Sciatic nerve (tissue), 2 donors: ENCODE data around the gene GSTT2. TPM values are rescaled to one million over a fixed set of nuclear protein-coding genes. Genes with fewer than 3 reads are reported as not detected.
A peak's percentile ranks its signal among the peaks of the same experiment; 100 is the strongest.
"Not testable (repeated sequence)": the region's sequence is repeated elsewhere in the genome, so short reads cannot be mapped to it uniquely, and the experiment has no call there.

Experiments used
- ATAC-seq: fragments of 200-7000 bp; cut with Tn5 transposase; one replicate; pipeline ENCODE4 v1.9.1; 2020; ENCODE audit warnings: mild to moderate bottlenecking, moderate library complexity
- DNase-seq: peaks from one replicate; pipeline ENCODE4 v3.0.0-alpha.2; 2020; ENCODE audit warnings: low spot score
- intact Hi-C: fragments of 100-400 bp; cut with DNase I; formaldehyde crosslinking; loops from one replicate; pipeline ENCODE4 v1.14.2; 2022
- total RNA-seq: library from RNA; stranded (reverse); fragmentation: NEBNext Ultra II Directional; extraction: Animal tissue kit (Norgen Biotek cat#: 25700); gene quantifications from one replicate; pipeline ENCODE4 v1.2.1, GENCODE V29; 2021
- donor health status: DM: no; HTN: no; CAD: no.
- donor health status: DM: no; HTN: no; CAD: no.

Gene GSTT2
- not detected for total RNA-seq

DNA sequence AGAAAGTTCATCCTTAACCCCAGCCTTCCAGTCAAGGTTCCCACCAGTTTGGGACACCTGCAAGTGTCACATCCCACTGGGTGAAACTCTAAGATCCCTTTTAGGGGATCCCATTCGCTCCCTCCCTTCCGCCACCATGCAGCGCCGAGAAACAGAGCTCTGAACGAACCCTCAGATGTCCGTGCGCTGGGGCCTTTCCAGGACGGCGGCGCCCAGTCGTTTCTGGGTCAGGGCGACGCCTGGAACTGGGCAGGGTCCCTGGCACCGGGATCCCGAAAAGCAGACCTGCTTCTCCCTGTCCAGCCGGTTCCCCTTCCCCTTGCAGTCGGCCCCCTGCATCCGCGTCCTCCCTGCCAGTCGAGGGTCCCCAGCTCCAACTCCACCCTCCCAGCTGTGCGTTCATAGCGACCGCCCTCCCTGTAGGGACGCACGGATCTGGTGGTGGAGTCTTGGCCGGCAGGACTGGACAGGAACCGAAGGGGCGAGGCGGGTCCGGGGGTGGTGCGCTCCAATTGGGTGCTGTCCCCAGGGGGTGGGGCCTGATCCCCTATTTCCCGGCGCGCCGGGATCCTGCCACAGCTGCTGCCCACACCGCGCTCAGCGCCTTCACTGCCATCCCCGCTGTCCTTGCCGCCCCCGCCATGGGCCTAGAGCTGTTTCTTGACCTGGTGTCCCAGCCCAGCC is at the start of gene GSTT2:
Gene GSTT2 (plus strand): TSS at position 578 of the 684 bp plus-strand sequence.
- ATAC-seq: peak; percentile 84
- intact Hi-C loops, DNase-seq: not testable (repeated sequence)

DNA sequence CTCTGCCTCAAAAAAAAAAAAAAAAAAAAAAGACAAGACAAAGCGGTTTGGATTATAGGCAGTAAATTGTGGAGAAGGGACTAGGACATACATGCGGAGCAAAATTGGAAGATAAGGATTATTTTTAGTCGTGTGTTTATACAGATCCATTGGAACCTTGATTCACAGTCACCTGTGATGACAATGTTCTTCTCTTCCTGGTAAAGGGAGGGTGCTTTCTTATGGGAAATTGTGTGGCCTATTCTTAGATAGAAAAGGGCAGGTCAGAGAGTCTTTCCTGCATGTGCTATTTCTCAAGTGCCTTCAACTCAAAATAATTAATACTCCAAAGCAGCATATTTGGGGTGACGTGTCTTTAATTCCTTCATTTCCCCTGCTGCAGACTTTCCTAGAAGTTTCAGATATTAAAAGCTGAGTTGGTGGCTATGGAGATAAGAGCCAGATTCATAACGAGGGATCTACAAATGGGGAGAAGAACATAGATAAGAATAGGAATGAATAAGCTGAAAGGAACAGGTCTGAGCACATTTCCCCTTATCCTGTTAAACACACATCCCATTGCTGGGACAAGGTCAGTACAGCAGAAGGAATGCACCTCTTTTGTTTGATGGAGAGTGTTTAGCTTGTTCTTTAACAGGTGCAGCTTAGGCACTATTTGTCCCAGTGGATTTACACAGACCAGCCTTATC is 41.5 kb upstream of the GSTT2 start:
- no peak for ATAC-seq
- intact Hi-C loops: loop anchor here (2.0 kb wide), 1 partner anchor 68 kb away; no protein-coding TSS in a partner anchor
- no peak for DNase-seq

DNA sequence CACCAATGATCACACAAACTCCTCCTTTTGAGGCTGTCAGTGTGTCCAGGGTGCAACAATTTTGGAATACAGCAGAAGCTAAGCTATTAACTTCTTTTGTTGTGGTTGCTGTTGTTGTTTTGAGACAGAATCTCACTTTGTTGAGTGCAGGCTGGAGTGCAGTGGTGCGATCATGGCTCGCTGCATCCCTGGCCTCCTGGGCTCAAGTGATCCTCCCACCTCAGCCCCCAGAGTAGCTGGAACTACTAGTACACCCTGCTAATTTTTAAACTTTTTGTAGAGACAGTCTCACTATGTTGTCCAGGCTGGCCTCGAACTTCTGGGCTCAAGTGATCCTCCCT is 40.9 kb upstream of the GSTT2 start:
- intact Hi-C loops: loop anchor here (2.0 kb wide), 1 partner anchor 68 kb away; no protein-coding TSS in a partner anchor
- no peak for DNase-seq

DNA sequence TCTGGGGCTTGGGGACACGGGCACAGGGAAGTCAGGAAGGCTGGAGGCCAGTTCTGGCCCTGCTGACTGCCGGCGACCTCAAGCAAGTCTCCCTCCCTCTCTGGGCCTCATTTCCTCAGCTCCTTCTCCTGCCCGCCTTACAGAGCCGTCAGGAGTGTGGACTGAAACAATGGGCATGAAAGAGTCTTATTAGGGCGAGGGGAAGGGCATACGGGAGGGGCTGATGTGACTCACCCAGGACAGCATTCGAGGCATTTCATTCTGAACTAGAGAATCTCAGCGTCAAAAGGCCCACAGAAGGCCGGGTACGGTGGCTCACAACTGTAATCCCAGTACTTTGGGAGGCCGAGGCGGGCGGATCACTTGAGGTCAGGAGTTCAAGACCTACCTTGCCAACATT is 39.8 kb upstream of the GSTT2 start:
- ATAC-seq, DNase-seq, intact Hi-C loops: not testable (repeated sequence)

More for the DNA sequence above, 40.9 kb upstream of the GSTT2 start:
- ATAC-seq: no peak

DNA sequence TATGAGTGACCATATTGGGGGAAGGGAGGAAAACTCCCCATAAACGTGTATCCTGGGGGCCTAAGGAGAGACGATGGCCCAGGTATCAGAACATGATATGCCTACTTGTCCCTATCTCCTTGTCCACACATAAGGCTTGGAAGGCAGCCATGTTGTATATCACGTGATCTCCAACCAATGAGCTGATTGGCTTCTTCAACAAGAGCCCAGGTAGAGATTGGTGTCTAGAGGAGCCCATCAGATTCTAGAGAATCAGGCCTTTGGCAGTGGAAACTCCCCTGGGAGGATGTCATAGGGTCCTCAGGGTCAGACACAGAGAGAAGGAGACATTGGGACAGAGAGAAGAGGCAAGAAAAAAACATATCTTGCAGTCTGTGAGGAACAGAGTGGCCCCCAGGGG is 32.5 kb upstream of the GSTT2 start:
- ATAC-seq, intact Hi-C loops, DNase-seq: not testable (repeated sequence)

DNA sequence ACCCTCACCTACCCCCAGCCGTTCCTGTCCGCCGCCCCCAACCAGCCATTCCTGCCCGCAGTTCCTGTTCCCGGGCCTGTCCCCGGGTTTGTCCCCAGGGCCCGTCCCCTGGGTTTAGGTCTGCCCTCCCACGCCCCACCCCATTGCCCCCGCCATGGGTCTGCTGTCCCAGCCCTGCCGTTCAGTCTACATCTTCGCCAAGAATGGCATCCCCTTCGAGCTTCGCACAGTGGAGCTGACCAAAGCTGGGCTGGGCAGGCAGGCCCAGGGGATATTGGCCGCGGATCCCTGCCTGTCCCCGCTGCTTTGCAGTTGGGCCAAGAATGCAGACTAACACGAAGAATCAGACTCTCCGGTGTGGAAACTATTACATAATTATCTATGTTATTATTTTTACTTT is 30.2 kb upstream of the GSTT2 start:
- intact Hi-C loops, DNase-seq, ATAC-seq: not testable (repeated sequence)

DNA sequence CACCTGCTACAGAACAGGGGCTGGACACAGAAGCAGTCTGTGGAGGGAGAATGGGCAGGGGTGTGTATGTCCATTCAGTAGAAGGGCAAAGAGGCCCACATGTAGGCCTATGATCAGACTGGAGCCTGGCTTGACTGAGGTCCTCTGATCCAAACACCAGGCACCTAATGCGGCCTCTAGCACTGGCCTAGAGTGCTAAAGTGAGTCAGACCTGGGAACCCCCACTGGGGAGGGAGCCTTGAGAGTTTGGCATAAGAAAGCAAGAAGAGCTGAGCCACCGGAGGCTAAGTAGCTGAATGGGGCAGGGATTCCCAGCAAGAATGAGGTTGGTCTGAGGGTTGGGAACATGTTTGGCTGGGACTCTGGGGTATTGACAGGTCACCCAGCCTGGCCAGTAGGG is 28.6 kb upstream of the GSTT2 start:
- intact Hi-C loops, ATAC-seq, DNase-seq: not testable (repeated sequence)

DNA sequence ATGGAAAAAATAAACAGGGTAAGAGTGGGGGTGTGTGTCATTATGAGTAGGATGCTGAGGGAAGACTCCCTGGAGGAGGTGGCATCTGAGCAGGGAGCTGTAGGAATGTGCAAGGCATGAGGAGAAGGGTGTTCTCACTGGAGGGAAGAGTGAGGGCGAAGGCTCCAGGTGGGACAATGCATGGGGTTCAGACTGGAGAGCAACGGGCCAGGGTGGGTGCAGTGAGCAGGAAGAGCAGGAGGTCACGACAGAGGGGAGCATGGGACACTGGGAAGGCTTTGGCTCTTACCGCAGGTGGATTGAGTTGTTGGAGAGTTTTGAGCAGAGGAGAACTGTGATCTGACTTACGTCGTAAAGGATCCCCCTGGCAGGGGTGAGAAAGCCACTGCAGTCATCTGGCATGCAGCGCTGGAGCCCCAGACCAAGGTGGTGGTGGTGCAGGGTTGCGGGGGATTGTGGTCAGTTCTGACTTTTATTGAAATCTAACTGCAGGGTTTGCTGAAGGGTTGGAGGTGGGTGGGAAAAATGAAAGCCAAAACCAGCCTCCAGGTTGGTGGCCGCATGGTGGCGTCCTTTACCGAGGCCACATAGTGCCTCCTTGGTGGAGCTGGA is 27.0 kb upstream of the GSTT2 start:
- intact Hi-C loops, ATAC-seq, DNase-seq: not testable (repeated sequence)

DNA sequence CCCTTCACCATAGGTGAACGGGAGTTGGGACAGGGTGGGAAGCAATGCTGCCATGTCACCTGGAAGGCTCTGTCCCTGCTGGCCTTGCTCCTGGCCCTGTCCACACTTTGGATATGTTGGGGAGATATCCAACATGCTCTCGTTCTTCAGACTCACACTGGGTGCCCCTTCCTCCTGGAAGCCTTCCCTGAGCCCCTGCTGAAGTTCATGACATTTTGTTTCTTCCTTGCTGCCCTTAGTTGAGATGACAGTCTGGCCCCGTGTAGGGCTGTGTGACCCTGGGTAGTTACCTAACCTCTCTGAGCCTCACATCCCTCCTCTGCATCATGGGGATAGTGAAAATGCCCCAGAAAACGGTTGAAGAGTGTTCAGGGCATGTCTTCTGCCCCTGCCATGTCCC is 26.4 kb upstream of the GSTT2 start:
- ATAC-seq, DNase-seq, intact Hi-C loops: not testable (repeated sequence)

DNA sequence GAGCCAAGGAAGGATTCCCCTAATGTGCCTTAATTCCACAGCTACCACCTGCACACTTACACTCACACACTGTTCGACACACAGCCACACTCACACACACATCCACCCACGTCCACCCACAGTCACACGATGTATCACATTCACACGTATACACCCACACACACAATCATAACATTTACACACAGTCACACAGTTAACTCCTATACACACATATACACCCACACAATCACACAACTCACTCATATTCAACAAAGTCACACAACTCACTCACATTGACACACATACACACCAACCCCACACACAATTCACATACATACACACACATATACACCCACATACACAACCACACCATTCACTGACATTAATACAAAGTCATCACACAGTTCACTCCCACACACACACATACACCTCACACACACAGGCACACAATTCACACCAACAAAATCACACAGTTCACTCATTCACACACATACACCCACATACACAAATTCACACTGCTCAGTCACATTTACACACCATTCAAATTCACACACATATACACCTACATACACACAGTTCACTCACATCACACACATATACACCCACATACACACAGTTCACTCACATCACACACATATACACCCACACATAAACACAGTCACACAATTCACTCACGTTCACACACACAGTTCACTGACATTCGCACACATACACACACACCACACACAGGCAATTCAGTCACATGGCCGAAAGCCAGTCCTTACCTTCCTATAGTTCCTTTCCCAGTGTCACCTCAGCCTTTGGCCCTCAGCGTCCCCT is 25.5 kb upstream of the GSTT2 start:
- intact Hi-C loops, ATAC-seq, DNase-seq: not testable (repeated sequence)

DNA sequence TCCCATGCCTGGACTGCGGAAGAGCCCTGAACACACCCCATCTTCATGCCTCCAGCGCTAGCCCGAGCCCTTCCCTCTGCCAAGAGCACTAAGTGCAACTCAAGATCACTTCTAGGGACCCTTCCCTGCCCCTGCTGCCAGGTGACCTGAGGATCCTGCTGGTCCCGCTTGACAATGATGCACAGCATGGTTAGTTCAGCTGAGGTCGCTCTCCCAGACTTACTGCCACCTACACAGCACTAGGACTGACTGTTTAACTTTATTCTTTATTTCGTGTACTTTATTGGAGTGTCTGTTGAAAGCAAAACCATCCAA is 25.0 kb upstream of the GSTT2 start:
- intact Hi-C loops, ATAC-seq, DNase-seq: not testable (repeated sequence)

DNA sequence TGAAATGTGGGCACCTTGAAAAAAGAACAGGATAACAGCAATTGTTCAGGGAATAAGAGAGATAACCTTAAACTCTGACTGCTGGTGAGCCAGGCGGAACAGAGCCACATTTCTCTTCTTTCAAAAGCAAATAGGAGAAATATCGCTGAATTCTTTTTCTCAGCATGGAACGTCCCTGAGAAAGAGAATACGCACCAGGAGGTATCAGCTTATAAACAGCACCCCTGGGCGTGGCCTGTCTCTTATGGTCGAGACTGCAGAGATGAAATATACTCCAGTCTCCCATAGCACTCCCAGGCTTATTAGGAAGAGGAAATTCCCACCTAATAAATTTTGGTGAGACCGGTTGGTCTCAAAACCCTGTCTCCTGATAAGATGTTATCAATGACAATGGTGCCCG is 24.0 kb upstream of the GSTT2 start:
- ATAC-seq, DNase-seq, intact Hi-C loops: not testable (repeated sequence)

DNA sequence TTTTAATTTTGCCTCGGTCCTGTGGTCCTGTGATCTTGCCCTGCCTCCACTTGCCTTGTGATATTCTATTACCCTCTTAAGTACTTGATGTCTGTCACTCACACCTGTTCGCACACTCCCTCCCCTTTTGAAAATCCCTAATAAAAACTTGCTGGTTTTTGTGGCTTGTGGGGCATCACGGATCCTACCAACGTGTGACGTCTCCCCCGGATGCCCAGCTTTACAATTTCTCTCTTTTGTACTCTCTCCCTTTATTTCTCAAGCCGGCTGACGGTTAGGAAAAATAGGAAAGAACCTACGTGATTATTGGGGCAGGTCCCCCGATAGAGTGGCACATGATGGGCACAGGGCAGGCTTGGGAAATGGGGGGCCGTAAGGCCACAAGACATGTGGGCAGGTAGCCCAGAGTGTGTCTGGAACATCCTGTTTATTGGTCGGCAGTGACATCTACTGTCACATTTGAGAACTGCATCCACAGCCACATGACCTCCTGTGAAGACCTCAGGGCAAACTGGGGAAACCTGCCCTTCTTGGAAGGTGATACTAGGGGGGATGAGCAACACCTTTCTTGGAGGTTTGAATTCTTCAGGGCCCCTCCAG is 23.5 kb upstream of the GSTT2 start:
- intact Hi-C loops: not testable (repeated sequence)
- ATAC-seq: peak; percentile 85
- DNase-seq: peak; percentile 89

DNA sequence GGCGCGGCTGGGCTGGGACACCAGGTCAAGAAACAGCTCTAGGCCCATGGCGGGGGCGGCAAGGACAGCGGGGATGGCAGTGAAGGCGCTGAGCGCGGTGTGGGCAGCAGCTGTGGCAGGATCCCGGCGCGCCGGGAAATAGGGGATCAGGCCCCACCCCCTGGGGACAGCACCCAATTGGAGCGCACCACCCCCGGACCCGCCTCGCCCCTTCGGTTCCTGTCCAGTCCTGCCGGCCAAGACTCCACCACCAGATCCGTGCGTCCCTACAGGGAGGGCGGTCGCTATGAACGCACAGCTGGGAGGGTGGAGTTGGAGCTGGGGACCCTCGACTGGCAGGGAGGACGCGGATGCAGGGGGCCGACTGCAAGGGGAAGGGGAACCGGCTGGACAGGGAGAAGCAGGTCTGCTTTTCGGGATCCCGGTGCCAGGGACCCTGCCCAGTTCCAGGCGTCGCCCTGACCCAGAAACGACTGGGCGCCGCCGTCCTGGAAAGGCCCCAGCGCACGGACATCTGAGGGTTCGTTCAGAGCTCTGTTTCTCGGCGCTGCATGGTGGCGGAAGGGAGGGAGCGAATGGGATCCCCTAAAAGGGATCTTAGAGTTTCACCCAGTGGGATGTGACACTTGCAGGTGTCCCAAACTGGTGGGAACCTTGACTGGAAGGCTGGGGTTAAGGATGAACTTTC is 18.7 kb upstream of the GSTT2 start, which contains the start of gene GSTT2B:
Gene GSTT2B (minus strand): TSS at position 112 of the 688 bp plus-strand sequence. CDS start 64 bp downstream, at position 48.
- intact Hi-C loops, DNase-seq: not testable (repeated sequence)
- peak; percentile 76 for ATAC-seq

DNA sequence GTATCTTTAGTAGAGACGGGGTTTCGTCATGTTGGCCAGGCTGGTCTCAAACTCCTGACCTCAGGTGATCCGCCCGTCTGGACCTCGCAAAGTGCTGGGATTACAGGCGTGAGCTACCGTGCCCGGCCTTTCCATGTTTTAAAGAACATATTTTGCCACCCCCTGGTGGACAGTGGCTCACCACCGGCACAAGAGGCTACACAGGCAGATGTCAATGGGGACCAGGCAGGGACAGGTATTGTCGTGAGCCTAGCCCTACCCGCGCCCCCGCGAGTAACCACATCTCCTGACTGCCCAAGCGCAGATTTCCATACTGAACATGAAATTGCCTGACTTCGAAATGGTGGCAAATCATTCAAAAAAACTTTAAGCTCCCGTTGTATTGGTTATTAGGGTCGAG is 13.8 kb upstream of the GSTT2 start:
- peak; percentile 4 for ATAC-seq

DNA sequence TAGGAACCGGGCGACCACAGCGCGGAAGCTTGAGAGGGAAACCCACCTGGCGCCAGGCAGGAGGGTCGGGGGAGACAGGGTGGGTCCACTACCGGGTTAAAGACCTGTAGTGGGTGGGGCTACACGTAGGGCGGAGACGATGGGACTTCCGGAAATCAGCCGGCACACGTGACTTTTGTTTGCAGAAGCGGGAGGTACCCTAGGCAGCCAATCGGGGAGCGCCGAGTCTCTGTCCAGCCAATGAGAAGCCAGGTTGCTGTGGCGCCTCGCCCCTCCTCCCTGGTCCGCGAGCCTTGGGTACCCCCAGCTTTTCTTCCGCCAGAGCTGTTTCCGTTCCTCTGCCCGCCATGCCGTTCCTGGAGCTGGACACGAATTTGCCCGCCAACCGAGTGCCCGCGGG is 13.4 kb upstream of the GSTT2 start, which contains the start of gene DDTL:
Gene DDTL (plus strand): TSS at position 321 of the 400 bp plus-strand sequence. CDS start 27 bp downstream, at position 348.
- intact Hi-C loops: not testable (repeated sequence)
- ATAC-seq: peak; percentile 99

More for the DNA sequence above, 13.8 kb upstream of the GSTT2 start:
- intact Hi-C loops, DNase-seq: not testable (repeated sequence)

DNA sequence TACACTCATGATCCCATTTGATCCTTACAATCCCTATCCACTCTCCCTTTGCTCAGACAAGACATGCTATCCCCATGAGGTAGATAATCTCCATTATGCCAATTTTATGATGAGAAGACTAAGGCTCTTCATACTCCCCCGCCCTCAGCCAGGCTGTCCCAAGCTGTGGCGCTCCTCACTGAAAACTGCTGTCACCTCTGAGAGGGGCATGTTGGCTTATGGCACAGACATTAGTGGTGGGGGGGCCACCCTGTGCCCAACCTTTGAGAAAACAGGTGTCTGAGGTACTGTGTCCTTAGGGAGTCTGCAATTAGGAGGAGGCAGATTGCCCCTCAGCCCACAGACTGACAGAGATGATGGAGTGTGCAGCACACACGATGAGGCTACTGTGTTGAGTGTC is 10.9 kb upstream of the GSTT2 start:
- intact Hi-C loops: no loop called here
- no peak for DNase-seq
- ATAC-seq: no peak

More for the DNA sequence above, 13.4 kb upstream of the GSTT2 start, which contains the start of gene DDTL:
- not testable (repeated sequence) for DNase-seq

DNA sequence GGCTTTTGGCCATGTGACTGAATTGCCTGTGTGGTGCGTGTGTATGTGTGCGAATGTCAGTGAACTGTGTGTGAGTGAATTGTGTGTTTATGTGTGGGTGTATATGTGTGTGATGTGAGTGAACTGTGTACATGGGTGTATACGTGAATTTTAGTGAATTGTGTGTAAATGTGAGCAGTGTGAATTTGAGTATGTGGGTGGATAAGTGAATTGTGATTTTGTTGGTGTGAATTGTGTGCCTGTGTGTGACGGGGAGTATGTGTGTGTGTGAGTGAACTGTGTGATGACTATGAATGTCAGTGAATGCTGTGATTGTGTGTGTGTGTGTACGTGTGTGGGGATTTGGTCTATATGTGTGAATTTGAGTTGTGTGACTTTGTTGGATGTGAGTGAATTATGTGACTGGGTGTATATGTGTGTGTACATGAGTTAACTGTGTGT is 9.7 kb upstream of the GSTT2 start:
- ATAC-seq (no peak), DNase-seq (no peak)
- intact Hi-C loops: no loop called here
